Measurements from ENCODE around the gene VTI1A.

DNA sequence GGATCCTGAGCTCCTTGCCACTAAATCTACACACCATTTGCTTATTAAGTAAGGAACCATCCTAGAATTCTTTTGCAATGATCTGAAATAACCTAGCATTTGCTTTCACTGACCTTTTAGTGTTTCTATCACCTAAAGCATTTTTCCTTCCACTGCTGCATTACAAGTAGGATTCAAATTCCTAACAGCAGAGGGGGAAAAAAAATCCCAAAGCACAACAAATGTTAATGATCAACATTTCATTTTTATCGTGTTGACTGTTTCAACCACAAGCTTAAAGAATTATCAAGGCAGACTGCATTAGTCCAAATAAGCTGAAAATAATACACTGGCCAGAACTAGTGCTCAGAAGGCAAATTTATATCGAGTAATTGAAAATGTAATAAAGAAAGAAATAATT, 328.4 kb downstream of the VTI1A start:
- peak; percentile 43 for TF ChIP-seq CTCF (conservative IDR thresholded peaks at IDR 0.05; ENCODE audit: low read depth, low read length)
- TF ChIP-seq, protein P1, sequence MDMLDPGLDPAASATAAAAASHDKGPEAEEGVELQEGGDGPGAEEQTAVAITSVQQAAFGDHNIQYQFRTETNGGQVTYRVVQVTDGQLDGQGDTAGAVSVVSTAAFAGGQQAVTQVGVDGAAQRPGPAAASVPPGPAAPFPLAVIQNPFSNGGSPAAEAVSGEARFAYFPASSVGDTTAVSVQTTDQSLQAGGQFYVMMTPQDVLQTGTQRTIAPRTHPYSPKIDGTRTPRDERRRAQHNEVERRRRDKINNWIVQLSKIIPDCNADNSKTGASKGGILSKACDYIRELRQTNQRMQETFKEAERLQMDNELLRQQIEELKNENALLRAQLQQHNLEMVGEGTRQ (IDR thresholded peaks at IDR 0.05; ENCODE audit: low read depth, low read length): no peak

Data from IMR-90 (cell line).